ENCODE data around the gene GRAMD2A. TPM values are rescaled to one million over a fixed set of nuclear protein-coding genes. Genes with fewer than 3 reads are reported as not detected.

Gene GRAMD2A
- total RNA-seq, 1 donor from 2014 or later: not detected

- no peak for DNase-seq (ENCODE audit: low spot score)
These were observed 8.2 kb downstream of the GRAMD2A start for GRCh38 chr15:72189250-72189902.

DNA sequence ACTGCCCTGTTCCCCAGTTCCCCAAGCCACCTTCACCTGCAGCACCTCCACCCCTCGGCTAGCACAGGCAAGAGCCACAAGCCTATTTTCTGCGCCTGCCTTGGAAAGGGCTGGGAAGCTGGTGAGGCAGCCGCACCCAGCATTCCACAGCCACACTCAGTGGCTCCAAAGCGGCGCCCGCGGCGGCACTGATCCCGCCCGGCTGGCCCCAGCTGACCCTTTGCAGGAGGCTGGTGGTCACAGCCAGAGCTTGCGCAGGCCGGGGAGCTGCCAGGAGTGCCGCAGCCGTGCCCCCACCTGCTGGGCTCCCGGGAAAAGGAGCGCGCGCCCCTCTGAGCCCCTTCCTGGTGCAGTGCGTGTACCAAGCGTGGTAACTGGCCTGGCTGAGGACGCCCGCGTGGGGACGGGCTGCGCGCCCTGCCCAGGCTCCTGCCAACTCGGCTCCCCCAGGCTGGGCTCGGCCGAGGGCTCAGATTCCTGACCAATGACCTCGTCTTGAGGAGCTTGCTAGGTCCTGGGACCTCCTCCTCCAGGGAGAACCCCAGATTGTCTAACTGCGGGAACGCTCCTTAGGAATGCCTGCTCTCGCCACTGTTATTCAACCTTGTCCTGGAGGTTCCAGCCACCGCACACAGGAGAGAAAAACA, 13.3 kb downstream of the GRAMD2A start:
- no peak for DNase-seq (ENCODE audit: low spot score)

DNA sequence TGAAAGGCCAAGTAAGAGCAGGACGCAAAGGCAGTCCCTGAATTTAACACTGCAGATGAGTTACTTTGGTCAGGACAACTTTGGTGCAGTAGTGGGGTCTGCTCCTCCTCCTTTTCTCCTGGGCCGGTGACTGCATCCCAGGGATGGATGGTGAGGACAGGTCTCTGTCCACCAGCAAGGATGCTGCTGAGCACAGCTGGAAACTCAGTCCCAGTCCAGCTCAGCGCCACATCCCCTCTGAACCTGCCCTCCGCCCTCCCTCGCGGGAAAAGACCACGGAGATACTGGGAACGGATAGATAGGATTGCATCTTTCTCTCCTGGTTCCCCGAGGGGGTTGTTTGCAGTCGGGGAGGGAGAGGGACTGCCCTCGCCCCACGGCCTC, 13.8 kb downstream of the GRAMD2A start:
- peak; percentile 62 for DNase-seq (ENCODE audit: low spot score)

DNA sequence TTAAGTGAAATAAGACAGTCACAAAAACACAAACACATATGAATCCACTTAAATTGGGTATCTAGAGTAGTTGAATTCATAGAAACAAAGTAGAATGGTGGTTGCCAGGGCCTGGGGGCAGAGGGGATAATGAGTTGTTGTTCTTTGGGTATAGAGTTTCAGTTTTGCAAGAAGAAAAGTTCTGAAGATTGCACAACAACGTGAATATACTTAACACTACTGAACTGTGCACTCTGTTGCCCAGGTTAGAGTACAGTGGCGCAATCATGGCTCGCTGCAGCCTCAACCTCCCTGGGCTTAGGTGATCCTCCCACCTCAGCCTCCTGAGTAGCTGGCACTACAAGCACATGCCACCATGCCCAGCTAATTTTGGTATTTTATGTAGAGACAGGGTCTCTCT, 14.9 kb downstream of the GRAMD2A start:
- peak; percentile 24 for DNase-seq (ENCODE audit: low spot score)

DNA sequence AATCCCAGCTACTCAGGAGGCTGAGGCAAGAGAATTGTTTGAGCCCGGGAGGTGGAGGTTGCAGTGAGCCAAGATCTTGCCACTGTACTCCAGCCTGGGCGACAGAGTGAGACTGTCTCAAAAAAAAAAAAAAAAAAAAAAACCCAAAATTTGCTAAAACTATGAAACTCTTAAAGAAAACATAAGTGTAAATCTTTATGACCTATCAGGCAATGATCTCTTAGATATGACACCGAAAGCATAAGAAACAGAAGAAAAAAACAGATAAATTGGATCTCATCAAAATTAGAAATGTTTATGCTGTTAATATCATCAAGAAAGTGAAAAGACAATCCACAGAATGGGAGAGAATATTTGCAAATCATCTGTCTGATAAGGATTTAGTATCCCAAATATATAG, 15.3 kb downstream of the GRAMD2A start:
- no peak for DNase-seq (ENCODE audit: low spot score)

DNA sequence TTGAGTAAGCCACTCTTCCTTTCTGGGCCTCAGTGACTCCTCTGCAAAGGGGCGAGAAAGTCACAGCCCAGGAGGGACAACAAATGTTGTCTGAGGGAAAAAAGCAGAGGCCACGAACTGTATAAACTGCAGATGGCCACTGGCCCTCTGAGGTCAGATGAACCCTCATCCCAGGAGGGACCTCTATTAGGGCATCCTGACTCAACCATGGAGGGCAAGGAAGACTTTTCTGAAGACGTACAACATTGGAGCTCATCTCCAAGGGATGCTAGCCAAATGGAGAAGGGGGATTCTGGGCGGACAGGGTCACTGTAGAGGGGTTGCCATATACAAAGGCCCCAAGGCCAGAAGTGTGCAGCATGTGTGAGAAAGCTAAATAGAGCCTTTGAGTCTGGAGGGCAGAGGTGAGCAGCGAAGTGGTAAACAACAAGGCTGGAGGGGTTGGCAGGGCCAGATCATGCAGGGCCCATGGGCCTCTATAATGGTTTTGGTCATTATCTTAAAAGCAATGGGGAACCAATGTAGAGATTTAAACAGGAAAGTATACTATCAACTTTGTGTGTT, 16.7 kb downstream of the GRAMD2A start:
- peak; percentile 57 for DNase-seq (ENCODE audit: low spot score)

- peak; percentile 82 for DNase-seq (ENCODE audit: low spot score)
These were observed 17.5 kb downstream of the GRAMD2A start for GRCh38 chr15:72179950-72180581.

DNA sequence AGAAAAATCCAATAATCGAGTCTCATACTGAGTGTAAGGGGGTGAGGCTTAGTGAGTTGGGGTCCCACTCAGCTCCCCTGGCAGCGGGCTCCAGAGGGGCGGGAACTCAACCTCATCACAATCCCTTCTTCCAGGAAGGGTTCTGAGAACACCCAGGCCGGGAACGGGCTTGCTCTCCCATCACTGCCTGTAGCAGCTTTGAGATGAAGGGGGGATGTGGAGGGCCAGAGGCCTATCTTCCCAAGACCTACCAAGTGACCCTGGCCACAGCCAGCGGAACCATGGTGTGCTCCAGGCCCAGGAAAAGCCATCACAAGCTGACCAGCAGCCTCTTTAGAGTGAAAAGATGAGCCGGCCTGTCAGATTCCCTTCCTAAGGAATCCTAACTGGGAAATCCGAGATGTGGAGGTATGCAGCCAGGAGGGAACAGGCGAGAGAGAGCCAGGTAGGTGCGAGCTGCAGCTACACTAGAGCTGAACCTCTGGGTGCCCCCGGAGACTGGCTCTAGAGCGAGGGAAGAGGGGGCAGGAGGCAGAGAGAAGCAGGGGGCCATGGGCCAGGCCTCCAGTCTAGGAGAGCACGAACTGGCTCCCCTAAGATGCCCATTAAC, 18.5 kb downstream of the GRAMD2A start:
- DNase-seq (ENCODE audit: low spot score): peak; percentile 57

GRCh38 chr15:72176743-72177142, 20.8 kb downstream of the GRAMD2A start:
- DNase-seq (ENCODE audit: low spot score): peak; percentile 2

DNA sequence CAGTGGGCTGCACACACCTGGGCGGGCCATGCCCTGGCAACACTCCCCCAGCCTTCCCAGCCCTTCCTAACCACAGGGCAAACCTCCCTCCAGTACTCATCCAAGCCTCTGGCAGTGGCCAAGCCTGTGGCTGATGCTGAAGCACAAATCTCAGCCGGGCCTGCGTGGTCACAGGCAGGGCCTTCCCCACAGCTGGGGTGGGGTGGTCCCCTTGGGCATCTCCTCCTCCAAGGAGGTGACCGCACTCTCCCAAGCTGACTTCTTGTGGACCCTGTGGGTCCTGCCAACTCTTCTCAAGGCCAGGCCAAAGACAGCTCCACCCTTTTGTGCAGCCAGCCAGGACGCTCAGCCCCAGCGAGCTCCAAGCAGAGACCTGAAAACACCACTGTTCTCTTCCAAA, 21.4 kb downstream of the GRAMD2A start:
- peak; percentile 76 for DNase-seq (ENCODE audit: low spot score)

DNA sequence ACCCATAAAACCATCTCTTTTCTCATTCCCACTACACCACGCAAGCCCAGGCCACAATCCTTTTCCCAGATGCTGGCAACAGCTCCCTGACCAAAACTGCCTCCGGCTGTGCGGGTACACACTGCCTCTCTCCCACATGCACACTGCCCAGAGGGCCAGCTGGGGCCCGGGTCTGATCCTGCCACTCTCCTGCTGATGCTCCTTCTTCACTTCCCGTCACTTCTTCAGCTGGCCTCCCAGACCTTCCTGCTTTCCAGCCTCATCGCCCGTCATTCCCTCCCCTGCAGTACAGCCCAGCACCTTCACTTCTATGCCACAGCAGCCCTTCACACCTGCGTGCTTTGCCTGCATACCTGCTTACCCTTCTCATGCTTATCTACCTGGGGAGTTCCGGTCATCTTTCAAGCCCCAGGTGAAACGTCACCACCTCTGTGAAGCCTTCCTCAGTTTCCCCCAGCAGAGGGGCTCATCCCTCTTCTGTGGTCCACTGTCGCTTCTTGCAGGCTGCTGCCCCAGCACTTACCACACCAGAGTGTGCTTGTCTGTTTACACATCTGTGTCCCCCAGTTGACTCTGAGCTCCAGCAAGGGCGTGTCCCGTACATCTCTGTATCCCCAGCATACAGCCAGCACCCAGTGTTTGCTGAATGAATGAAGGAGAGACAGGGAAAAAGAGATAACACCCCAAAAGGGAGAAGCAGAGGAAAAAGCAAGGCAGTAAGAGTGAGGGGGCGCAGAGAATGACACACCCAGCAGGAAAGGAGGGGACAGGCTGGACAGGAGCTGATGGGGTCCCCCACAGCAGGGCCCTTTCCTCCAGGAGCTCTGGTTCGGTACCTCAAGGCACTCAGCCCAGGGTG, 22.2 kb downstream of the GRAMD2A start:
- DNase-seq (ENCODE audit: low spot score): peak; percentile 71

- DNase-seq (ENCODE audit: low spot score): peak; percentile 75
These were observed 22.9 kb downstream of the GRAMD2A start for GRCh38 chr15:72174551-72175165.

DNA sequence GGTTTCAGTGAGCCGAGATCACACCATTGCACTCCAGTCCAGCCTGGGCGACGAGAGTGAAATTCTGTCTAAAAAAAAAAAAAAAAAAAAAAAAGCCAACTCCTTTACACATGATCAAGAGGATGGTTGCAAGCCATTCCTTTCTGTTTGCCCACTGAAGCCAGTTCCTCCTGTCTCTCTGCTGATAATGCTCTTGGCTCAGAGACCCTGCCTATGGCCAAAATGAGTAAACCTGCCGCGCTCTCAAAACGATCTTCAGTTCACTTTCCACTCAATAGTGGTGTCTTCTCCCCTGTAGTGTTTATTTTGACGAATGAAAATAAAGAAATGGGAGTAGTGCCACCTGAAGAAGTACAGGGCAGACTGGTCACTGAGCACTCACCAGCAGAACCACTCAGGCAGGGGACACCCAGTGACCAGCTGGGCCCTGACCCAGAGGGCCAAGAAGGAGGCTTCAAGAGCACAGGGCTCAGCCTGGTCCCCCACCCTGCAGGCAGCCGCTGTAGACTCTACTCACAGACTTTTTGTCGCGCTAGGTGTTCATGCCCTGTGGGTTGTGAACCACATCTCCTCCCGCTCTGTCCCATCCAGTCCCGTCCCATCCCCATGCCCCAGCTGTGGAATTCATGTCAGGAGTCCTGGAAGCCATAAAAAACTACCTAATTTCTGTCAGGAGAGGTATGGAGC, 23.6 kb downstream of the GRAMD2A start:
- peak; percentile 68 for DNase-seq (ENCODE audit: low spot score)

- peak; percentile 76 for DNase-seq (ENCODE audit: low spot score)
These were observed 24.2 kb downstream of the GRAMD2A start for GRCh38 chr15:72173401-72173800.

- peak; percentile 16 for DNase-seq (ENCODE audit: low spot score)
These were observed 24.8 kb downstream of the GRAMD2A start for GRCh38 chr15:72172796-72173195.

DNA sequence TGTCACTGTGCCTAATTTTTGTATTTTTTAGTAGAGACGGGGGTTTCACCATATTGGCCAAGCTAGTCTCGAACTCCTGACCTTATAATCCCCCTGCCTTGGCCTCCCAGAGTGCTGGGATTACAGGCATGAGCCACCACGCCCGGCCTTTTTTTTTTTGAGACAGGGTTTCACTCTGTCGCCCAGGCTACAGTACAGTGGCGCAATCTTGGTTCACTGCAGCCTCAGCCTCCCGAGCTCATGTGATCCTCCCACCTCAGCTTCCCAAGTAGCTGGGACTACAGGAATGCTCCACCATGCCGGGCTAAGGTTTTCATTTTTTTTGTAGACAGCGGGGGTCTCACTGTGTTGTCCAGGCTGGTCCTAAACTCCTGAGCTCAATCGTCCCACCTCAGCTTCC, 25.6 kb downstream of the GRAMD2A start:
- DNase-seq (ENCODE audit: low spot score): peak; percentile 30

DNA sequence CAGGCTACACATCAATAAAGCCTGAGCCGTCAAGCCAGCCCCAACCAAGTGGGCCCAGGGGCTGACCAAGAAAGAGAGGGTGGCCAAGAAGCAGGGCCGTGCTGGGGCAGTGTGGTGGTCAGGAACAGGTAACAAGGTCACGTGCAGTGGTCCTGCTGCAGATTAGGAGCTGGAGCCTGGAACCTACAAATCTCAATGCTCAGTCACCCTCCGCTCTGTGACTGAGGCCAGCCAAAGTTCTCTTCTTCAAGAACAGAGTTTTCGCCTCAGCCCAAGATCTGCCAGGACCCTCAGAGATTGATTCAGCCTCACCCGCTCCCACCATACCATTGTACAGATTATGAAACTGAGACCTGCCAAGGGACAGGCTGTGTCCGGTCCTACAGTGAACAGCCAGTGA, 26.9 kb downstream of the GRAMD2A start:
- no peak for DNase-seq (ENCODE audit: low spot score)

DNA sequence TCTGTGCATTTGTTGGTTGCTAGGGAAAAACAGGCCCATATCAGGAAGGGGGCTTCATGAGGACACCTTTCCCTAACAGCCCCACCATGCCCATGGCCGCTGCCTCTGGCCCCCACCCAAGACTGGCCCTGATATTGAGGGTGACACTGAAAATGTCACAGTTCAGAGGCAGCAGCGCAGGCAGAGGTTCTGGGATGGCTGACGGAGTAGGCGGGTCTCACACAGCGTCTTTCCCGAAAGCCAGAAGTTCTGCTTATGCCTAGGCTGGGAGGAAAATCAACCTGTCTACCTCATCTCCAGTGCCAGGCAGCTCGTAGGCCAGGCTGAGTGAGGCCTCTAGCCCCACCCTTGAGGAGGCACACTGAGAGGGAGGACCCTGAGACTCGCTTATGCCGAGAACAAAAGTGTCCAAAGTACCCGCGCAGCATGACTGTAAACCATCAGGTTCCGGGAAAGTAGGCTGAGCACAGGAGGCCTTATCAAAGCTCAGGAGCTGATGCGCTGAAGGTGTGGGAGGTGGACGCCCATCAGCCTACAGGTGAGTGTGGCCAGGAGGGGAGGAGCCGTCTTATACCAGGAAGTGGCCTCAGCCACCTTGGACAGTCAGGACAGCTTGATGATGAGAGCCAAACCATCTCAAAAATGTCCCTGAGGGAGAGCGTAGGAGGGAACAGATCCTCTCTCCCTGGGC, 27.5 kb downstream of the GRAMD2A start:
- no peak for DNase-seq (ENCODE audit: low spot score)

DNA sequence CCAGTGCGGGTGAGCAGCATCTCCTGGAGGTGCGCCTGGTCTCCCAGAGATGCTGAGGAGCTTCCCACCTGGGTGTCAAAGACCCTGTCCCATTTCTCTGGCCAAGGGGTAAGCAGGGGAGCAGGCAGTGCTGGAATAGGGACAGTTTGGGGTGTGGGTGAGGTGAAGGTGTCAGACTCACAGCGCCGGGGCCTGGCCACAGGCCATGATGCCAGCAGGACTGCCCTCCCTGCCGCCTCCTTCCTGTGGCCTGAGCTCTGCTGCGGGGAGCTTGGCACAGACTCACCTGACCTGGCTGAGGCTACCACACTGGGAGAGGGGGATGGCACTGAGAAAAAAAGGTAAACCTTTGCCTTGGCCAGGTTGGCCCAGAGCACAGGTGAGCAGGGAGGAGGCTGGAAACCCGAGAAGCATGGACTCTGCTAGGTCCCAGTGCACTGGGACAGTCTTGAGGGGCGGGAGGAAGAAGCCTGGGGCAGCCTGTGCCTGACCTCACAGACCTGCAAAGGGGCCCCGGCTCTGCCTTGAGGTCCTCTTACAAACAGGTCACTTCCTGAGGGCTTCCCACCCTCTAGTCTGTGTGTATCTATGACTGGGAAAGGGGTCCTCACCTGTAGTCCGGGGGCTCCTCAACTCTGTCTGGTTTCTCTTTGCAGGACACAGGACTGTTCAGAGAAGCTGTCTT, 28.2 kb downstream of the GRAMD2A start:
- no peak for DNase-seq (ENCODE audit: low spot score)

Measured in mesenteric fat pad (tissue), 1 donor.